ENCODE measurements around the gene UBE3C.

- no peak for TF ChIP-seq CTCF (IDR thresholded peaks at IDR 0.05)
- TF ChIP-seq POLR2A (IDR thresholded peaks at IDR 0.05): no peak
Observed at GRCh38 chr7:157090485-157091165, 48.1 kb upstream of the UBE3C start.

Measured in lower leg skin (tissue), 3 donors.